C4-2B (cell line): ENCODE data around the gene ANGPTL1.

Experiments
- H3K27ac ChIP-seq: fragments of 450-650 bp; 2 replicates; pipeline ENCODE4 v1.5.1; 2017
- CTCF ChIP-seq: fragments of 450-650 bp; conservative IDR thresholded peaks from 2 replicates; pipeline ENCODE4 v1.5.1; 2017; ENCODE audit warnings: mild to moderate bottlenecking
- ZFX ChIP-seq: fragments of 450-650 bp; IDR thresholded peaks from 2 replicates; pipeline ENCODE4 v1.6.1; 2017

ANGPTL1 gene

GRCh38 chr1:178808529-178808928 is 62.3 kb downstream of the ANGPTL1 start:
- TF ChIP-seq ZFX, result no peak
- TF ChIP-seq CTCF, result no peak
- H3K27ac ChIP-seq, result no peak overlapping the region

GRCh38 chr1:178806665-178807300 is 64.1 kb downstream of the ANGPTL1 start:
- no peak overlapping the region for H3K27ac ChIP-seq
- no peak for TF ChIP-seq CTCF
- no peak for TF ChIP-seq ZFX

DNA sequence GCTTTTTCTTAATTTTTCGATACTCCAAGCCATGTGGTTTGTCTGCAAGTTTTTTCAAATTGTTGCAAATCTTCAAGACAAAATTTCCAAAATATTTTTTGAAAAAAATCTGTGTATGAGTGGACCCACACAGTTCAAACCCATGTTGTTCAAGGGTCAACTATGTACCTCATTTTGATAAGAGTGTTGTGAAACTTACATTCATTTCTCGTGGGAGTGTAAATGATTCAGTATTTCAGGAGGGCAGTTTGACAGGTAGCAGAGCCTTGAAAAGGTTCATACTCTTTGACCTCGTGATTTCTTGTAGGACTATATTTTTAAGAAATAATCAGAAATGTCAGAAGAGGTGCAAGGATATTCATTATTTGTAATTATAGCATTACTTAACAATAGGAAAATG is 68.0 kb downstream of the ANGPTL1 start:
- TF ChIP-seq CTCF, result no peak
- no peak for TF ChIP-seq ZFX
- no peak overlapping the region for H3K27ac ChIP-seq
